K562 (cell line): Measurements from ENCODE around the gene DKKL1. TPM values are rescaled to one million over a fixed set of nuclear protein-coding genes. Genes with fewer than 3 reads are reported as not detected.

Source experiments
- ATAC-seq: fragments of 200-7000 bp; cut with Tn5 transposase; 3 replicates; pipeline ENCODE4 v1.9.1; 2020; ENCODE audit warnings: moderate library complexity
- BruUV-seq: library from RNA; stranded (reverse); fragments of 400-500 nt; replicated peaks from 2 replicates; lab custom pipeline; 2021; lab: Mats Ljungman, UMichigan
- CTCF ChIA-PET: fragments of 300-600 bp; formaldehyde crosslinking; extraction: SDS; loops from one replicate; lab custom pipeline; 2021; ENCODE audit warnings: low intra/inter-chr PET ratio; lab: Yijun Ruan, JAX
- POLR2A ChIA-PET: fragments of 300-600, 350-650 bp; sonication (Branson Sonifier 250); formaldehyde crosslinking; extraction: SDS; loops from one replicate; lab custom pipeline; 2021; ENCODE audit warnings: antibody characterized with exemption, inconsistent platforms; lab: Yijun Ruan, JAX
- DNase-seq, 4 experiments: peaks; one replicate each; pipeline versions ENCODE4 v3.0.0 to v3.0.0-alpha.2; 2011 to 2018; ENCODE audit warnings: low spot score in 3 of 4, mixed read lengths in 3 of 4; ENCODE audit errors: extremely low read depth in 1 of 4
- FAIRE-seq: peaks from 2 replicates; lab custom pipeline; 2011; peaks lifted over from hg19 to GRCh38; lab: Jason Lieb, UNC
- H2AFZ ChIP-seq: 2 replicates; pipeline ENCODE4 v1.6.0; 2011; ENCODE audit warnings: low read depth, low read length, control low read depth, inconsistent platforms
- H3K27ac ChIP-seq: fragments of 200-600 bp; 3 replicates; pipeline ENCODE4 v1.8.0; 2011; ENCODE audit warnings: low read depth, mild to moderate bottlenecking, control low read depth, inconsistent platforms, low read length, moderate library complexity, mixed read lengths; ENCODE audit errors: extremely low read depth
- H3K27me3 ChIP-seq, 2 experiments: fragments of 300-600 bp in 1 of 2; 2 replicates in 1 of 2; 3 replicates in 1 of 2; pipeline versions ENCODE4 v1.6.0 to v1.8.0; 2011; ENCODE audit warnings: inconsistent platforms in 2 of 2, low read length in 2 of 2, mild to moderate bottlenecking in 1 of 2, mixed read lengths in 1 of 2, moderate library complexity in 1 of 2; ENCODE audit not compliant: control insufficient read depth in 2 of 2, insufficient read depth in 2 of 2
- H3K36me3 ChIP-seq: fragments of 300-600 bp; 3 replicates; pipeline ENCODE4 v1.8.0; 2011; ENCODE audit warnings: mild to moderate bottlenecking, low read length, inconsistent platforms; ENCODE audit not compliant: control insufficient read depth, insufficient read depth
- H3K4me1 ChIP-seq, 2 experiments: fragments of 200-600 bp in 1 of 2; replicated peaks in 1 of 2; 2 replicates in 1 of 2; 3 replicates in 1 of 2; pipeline versions ENCODE4 v1.5.1 to v1.8.0; 2011; ENCODE audit warnings: inconsistent platforms in 2 of 2, low read length in 2 of 2, mild to moderate bottlenecking in 1 of 2, mixed read lengths in 1 of 2, moderate library complexity in 1 of 2; ENCODE audit not compliant: control insufficient read depth in 2 of 2, insufficient read depth in 2 of 2
- H3K4me2 ChIP-seq: 2 replicates; pipeline ENCODE4 v1.6.1; 2011; ENCODE audit warnings: low read length, control low read depth, inconsistent platforms, mixed read lengths; ENCODE audit not compliant: insufficient read depth
- H3K4me3 ChIP-seq: fragments of 200-600 bp; sonication (generic), shearing (Covaris generic); 2 replicates; pipeline ENCODE4 v1.5.1; 2016; ENCODE audit warnings: control low read depth, inconsistent platforms
- H3K79me2 ChIP-seq: fragments of 200-600 bp; 3 replicates; pipeline ENCODE4 v1.8.0; 2011; ENCODE audit warnings: low read length, inconsistent platforms; ENCODE audit not compliant: control insufficient read depth, insufficient read depth
- H3K9ac ChIP-seq, 2 experiments: 2 replicates each; pipeline versions ENCODE4 v1.6.0 to v1.6.1; 2011; ENCODE audit warnings: low read depth in 2 of 2, low read length in 2 of 2, control low read depth in 1 of 2, inconsistent platforms in 1 of 2, mild to moderate bottlenecking in 1 of 2, mixed read lengths in 1 of 2; ENCODE audit not compliant: insufficient read depth in 1 of 2
- H3K9me1 ChIP-seq: one replicate; pipeline ENCODE4 v1.6.0; 2011; ENCODE audit warnings: inconsistent platforms, mild to moderate bottlenecking, low read length, moderate library complexity; ENCODE audit not compliant: control insufficient read depth, insufficient read depth
- H3K9me3 ChIP-seq: replicated peaks from 2 replicates; pipeline ENCODE4 v1.5.1; 2011; ENCODE audit warnings: low read depth, low read length, inconsistent platforms; ENCODE audit not compliant: control insufficient read depth, insufficient read depth
- H4K20me1 ChIP-seq: replicated peaks from 2 replicates; pipeline ENCODE4 v1.6.1; 2011; ENCODE audit warnings: low read length, inconsistent platforms, mixed read lengths; ENCODE audit not compliant: control insufficient read depth, insufficient read depth
- E2F6 ChIP-seq, 2 experiments: IDR thresholded peaks; 2 replicates each; pipeline ENCODE4 v1.6.1; 2011; ENCODE audit warnings: borderline replicate concordance in 1 of 2, control low read depth in 1 of 2, low read depth in 1 of 2, low read length in 1 of 2, mild to moderate bottlenecking in 1 of 2, mixed read lengths in 1 of 2, moderate library complexity in 1 of 2; ENCODE audit not compliant: insufficient read depth in 1 of 2, insufficient read length in 1 of 2, poor library complexity in 1 of 2, severe bottlenecking in 1 of 2; ENCODE audit errors: extremely low read depth in 1 of 2
- HBP1 ChIP-seq: fragments of 450-650 bp; formaldehyde crosslinking; IDR thresholded peaks from 2 replicates; pipeline ENCODE4 v1.4.0; 2022; ENCODE audit warnings: missing genetic modification characterization
- USF1 ChIP-seq: sonication (generic); formaldehyde crosslinking; IDR thresholded peaks from 2 replicates; pipeline ENCODE4 v1.9.0; 2022; ENCODE audit warnings: mild to moderate bottlenecking, missing genetic modification reagents
- ZBTB12 ChIP-seq: fragments of 250-450 bp; sonication (Bioruptor Pico); IDR thresholded peaks from 2 replicates; pipeline ENCODE4 v1.4.0; 2020
- WGBS: fragments of 100-300 bp; shearing (Covaris generic); methylation state at CpG from one replicate; pipeline ENCODE4 v1.1.6; 2016; ENCODE audit warnings: low coverage, mixed read lengths; ENCODE audit not compliant: insufficient coverage; ENCODE audit errors: missing lambda C conversion rate; 5-methylcytosine and 5-hydroxymethylcytosine counted together
- in situ Hi-C: fragments of 300-500 bp; cut with MboI; formaldehyde crosslinking; loops from 4 replicates; pipeline ENCODE4 v1.15.0; 2018; ENCODE audit warnings: inconsistent platforms, mixed read lengths
- intact Hi-C: fragments of 100-400 bp; cut with micrococcal nuclease; formaldehyde crosslinking; loops from 2 replicates; pipeline ENCODE4 v1.14.2; 2022
- polyA plus RNA-seq, 8 experiments: library from polyadenylated mRNA; depleted of rRNA in 4 of 8; stranded (reverse) in 5 of 8; unstranded in 3 of 8; fragments of >200 nt; fragmentation: Nextera tagmentation in 2 of 8; fragmentation: Illumina TruSeq in 1 of 8; extraction: Ambion mirVana in 2 of 8; extraction: Trizol in 1 of 8; gene quantifications; 2 replicates each; pipeline versions ENCODE4 v1.2.1 to v1.2.3, GENCODE V29; 2011 to 2014; ENCODE audit warnings: inconsistent platforms in 1 of 8, missing spikeins in 1 of 8
- total RNA-seq, 7 experiments: library from RNA; depleted of rRNA in 6 of 7; stranded (reverse); fragments of >200 nt in 6 of 7; fragmentation: Illumina TruSeq in 2 of 7; extraction: Trizol in 2 of 7; gene quantifications; 2 replicates each; pipeline versions ENCODE4 v1.2.1 to v1.2.3, GENCODE V29; 2011 to 2021; ENCODE audit warnings: low replicate concordance in 1 of 7

DKKL1 gene
- total and polyA plus RNA-seq, 9 of the 15 experiments (the other 6 are each of a cell fraction or from before 2014, with no cell fraction given): 0.15 to 1.7 (median 0.52) TPM

- TF ChIP-seq E2F6 (IDR thresholded peaks at IDR 0.05; ENCODE audit: borderline replicate concordance in 1 of 2, extremely low read depth in 1 of 2, insufficient read depth in 1 of 2, insufficient read length in 1 of 2, low read depth in 1 of 2, low read length in 1 of 2, poor library complexity in 1 of 2, severe bottlenecking in 1 of 2) (peak in 1 of 2 experiments; percentile 7), ZBTB12 (CRISPR knock-in tag) (no peak)
Measured at GRCh38 chr19:49339301-49340068, 24.2 kb upstream of the DKKL1 start (continued).

- H3K9me1 ChIP-seq: no peaks in the 10 kb centered on the region
- CTCF ChIA-PET: no interaction called here
- intact Hi-C loops (no loop called here), in situ Hi-C loops (no loop called here)
- peak overlapping the region; percentile 75 for H3K4me2 ChIP-seq
- WGBS: 14% methylated on average over 16 of the region's 36 CpGs
- peak; percentile 76 to 87 (median 86) for DNase-seq
- H3K4me1 ChIP-seq: peaks cover 30 to 51% of the 10 kb centered on the region in 2 experiments
- peak overlapping the region; percentile 34 for H3K4me3 ChIP-seq
- FAIRE-seq: no peak
- no peaks in the 10 kb centered on the region for H3K27me3 ChIP-seq
- peak overlapping the region; percentile 66; the same call in 2 of the 3 replicates for H3K27ac ChIP-seq
- POLR2A ChIA-PET: interaction anchor here (0.6 to 1.0 kb wide), 5 partner anchors 19 to 874 kb away, joined by 3 to 5 read pairs (median 3); partner anchors contain the start of gene GFY
- H3K79me2 ChIP-seq: no peaks in the 10 kb centered on the region
- no TSS peak for BruUV-seq
- no peaks in the 10 kb centered on the region for H3K9me3 ChIP-seq
- peak overlapping the region; percentile 45 to 85 for H3K9ac ChIP-seq
- peak overlapping the region; percentile 87 for H2AFZ ChIP-seq
- H3K36me3 ChIP-seq: peaks cover 23% of the 10 kb centered on the region; the same call in 1 of the 3 replicates
- ATAC-seq: peak; percentile 69
- no peaks in the 10 kb centered on the region for H4K20me1 ChIP-seq
- TF ChIP-seq USF1 (CRISPR knock-in tag) (peak; percentile 62), HBP1 (CRISPR knock-in tag) (0 out of 2 replicates have a peak, but pooled peaks have one; percentile 34)
Measured at GRCh38 chr19:49340069-49340864, 23.4 kb upstream of the DKKL1 start.
